Ureter (tissue), 1 donor: ENCODE measurements around the gene RASL10A. TPM values are rescaled to one million over a fixed set of nuclear protein-coding genes. Genes with fewer than 3 reads are reported as not detected.

Experiments used
- DNase-seq: peaks from one replicate; pipeline ENCODE4 v3.0.0-alpha.2; 2020; ENCODE audit warnings: low spot score
- total RNA-seq: library from RNA; stranded (reverse); gene quantifications from one replicate; pipeline ENCODE4 v1.2.4, GENCODE V29; 2023
- donor health status: DM: yes; HTN: yes; CAD: no.

Gene RASL10A
- total RNA-seq, 1 donor from 2014 or later = 5.3 TPM

DNA sequence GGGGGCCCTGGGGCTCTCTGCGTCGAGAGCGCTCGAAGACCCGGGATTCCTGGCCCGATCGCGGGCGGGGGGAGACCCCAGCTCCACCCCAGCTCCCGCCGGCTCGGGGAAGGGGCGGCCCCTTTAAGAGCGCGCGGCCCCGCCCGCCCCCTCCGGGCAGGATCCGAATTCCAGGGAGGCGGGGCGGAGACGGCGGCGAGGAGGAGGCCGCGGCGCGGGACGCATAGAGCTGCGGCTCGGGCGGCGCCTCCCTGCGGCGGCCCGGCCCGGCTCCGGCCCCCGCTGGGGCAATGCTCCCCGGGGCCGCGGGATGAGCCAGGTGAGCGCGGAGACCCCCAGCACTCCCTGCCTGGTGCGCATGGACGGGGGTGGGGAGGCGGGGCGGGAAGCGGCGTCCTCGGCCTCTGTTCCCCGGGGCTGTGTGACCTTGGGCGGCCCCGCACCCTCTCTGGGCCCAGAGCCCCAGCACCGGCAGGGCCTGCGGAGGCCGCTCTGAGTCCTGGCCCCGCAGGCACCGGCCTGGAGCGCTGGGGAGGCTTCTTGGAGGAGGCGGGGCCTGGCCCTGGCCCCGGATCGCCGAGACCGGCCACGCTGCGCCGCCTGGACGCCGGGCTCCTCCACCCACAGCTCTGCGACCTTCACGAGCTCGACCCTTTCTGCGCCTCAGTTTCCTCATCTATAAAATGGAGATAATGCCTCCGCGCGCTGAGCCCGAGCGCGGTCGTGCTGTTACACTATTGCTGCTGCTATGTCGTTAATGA lies 8.5 kb downstream of the RASL10A start:
- peak; percentile 74 for DNase-seq

DNA sequence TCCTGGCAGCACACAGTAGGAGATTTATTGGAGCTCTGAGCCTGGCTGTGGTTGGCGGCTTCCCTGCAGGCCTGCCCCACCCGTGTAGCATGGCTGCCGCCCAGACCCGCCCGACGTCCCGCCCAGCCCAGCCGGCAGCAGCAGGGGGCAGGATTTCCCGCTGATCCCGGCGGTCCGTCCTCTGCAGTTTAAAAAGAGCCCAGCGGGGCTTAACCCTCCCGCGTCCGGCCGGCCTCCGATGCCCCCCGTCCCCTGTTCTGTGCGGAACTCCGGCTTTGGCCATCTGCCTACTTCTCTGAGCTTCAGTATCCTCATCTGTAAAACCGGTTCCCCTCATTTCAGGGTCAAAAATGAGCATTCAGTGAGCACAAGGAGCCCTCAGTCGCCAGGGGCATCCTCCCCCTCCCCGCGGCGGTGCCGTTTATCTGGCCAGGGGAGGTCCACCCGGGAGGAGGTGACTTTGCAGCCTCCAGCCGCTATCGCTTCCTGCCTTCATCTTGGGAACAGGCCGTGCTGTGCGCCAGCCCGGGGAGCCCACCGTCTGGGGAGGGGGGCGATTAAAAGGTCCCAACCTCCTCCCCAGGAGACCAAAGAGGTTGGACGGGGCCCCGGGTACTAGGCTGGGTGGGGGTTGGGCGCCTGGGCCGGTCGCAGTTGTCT lies 9.2 kb downstream of the RASL10A start, which contains the start of gene GAS2L1:
Gene GAS2L1, plus strand, starts transcription at position 476 of the 660 bp plus-strand sequence. CDS start 1,456 bp downstream, outside the sequence.
- peak; percentile 88 for DNase-seq

DNA sequence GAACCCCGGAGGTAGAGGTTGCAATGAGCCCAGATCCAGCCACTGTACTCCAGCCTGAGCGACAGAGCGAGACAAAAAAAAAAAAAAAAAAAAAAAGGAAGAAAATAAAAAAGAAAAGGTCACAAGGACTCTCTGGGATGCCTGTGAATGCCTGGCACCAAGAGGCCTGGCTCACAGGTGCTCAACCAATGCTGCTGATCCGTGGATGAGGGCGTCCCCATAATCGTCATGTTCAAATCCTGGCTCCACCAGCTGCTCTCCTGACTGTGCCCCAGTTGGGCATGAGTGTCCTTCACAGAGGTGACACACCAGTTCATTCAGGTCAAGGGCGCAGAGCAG lies 9.7 kb downstream of the RASL10A start:
- DNase-seq = no peak

DNA sequence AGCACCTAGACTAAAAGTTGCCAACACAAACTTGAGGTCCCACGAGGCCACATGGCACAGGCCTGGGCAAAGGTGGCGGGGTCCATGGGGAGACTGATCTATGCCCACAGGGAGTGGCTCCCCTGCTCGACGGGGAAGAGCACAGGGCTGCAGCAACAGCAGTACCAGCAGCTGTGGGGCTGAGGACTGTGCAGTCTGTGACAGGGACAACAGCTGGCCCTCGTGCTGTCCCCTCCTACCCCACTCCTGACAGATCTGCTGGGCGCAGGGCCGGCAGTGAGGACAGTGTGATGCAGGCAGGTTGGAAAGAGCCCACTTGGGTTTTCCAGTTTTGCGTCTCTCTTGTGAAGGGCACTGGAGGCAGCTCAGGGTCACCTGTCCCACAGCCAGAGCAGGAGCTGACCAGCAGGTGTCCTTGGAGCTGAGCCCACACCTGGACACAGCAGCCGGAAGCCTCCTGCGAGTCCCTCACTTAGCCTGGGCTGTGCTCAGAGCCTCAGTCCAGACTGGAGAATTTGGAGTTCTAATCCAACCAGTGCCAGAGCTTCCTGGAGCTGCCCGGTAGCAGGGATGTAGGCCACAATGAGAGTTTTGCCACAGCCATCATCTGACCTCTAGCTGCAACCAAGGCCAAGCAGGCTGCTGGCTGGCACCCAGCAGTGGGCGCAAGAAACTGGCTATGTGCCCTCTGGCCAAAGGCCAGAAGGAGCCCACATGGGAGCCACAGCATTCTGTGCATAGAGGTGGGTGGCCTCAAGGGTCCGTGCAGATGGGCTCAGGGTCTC lies 12.6 kb downstream of the RASL10A start:
- no peak for DNase-seq

DNA sequence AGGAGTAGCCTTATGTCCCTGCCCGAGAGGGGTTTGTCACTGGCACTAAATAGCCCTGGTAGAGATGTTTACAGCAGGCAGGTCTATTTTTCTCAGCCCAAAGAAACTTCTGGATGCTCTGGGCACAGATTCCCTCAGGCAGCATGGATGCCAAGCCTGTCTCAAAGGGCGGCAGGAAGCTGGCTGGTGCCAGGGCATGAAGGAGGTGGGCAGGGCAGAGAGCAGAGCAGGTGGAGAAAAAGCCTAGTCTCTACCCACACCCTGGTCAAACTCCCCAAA lies 13.2 kb downstream of the RASL10A start:
- no peak for DNase-seq

DNA sequence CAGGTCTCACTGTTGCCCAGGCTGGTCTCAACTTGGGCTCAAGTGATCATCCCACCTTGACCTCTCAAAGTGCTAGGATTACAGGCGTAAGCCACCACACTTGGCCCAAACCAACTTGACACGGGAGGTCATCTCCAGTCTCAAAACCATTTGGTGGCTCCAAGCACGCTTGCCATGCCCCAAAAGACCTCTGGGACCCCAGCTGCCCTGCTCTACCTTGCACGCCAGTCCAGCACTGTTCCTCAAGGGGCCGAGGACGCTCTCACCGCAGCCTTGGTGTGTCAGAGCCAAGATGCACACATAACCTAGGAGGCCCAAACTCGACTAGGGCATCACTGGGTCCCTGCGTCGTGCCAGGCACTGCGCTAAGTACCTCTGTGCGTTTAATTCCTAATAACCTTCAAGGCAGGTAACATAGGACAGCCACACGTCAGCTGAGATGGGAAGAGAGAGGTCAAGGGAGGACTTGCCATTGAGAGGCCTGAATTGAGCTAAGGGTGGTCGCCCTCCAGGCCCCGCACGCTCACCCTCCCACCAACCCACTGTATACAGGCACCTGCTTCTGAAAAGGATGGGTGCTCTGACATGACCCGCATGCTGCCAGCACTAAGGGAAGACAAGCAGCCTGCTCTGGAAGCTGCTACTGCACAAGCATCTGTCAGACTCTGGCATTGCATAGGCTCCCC lies 13.6 kb downstream of the RASL10A start:
- no peak for DNase-seq

DNA sequence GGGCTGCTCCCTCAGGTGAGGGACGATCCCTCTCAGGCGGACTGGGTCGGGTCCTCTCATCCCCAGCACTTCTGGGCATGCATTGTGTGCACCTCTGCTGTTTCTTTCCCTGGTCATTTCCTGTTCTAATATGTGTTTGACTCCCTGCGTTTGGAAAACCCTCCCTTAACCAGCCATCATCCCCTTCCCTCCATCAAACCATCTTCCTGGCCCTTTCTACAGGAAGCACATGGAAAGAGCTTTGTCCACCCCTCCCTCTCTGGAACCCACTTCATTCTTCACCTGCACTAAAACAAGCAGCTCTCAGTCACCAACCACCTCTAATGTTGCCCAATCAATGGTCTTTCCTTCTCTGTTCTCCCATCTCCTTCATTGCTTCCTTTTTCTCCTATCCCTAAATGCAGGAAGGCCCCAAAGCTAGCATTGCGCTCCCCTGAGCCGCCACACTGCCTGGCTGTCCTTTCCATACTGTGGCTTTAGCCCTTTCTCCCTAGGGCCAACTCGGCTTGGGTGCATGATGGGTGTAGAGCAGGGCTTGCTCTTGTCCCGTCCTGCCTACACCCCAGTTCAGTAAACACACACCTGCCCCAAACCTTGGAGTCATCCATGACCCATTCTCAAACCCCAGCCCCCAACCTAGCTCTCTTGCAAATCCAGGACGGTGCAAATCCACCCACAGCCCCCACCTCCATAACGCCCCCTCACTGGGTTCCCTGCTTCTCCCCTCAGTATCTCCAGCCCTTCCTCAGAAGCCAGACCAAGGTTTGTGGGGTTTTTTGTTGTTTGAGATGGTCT lies 14.5 kb downstream of the RASL10A start:
- no peak for DNase-seq

DNA sequence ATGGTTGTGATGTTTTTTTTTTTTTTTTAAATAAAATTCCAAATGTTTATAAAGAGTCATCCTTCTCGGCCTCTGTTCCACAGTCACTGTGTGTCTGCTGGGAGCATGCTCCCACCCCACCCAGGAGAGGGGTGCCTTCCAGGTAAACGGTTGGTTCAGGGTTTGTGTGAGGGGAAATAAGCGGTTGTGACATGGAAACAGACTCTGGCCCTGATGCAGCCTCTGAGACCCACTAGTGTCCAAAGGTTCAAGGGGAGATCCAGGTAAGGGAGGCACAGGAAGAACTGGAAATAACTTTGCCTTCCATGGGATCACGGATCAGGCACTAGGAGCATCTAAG lies 15.1 kb downstream of the RASL10A start:
- DNase-seq = no peak

DNA sequence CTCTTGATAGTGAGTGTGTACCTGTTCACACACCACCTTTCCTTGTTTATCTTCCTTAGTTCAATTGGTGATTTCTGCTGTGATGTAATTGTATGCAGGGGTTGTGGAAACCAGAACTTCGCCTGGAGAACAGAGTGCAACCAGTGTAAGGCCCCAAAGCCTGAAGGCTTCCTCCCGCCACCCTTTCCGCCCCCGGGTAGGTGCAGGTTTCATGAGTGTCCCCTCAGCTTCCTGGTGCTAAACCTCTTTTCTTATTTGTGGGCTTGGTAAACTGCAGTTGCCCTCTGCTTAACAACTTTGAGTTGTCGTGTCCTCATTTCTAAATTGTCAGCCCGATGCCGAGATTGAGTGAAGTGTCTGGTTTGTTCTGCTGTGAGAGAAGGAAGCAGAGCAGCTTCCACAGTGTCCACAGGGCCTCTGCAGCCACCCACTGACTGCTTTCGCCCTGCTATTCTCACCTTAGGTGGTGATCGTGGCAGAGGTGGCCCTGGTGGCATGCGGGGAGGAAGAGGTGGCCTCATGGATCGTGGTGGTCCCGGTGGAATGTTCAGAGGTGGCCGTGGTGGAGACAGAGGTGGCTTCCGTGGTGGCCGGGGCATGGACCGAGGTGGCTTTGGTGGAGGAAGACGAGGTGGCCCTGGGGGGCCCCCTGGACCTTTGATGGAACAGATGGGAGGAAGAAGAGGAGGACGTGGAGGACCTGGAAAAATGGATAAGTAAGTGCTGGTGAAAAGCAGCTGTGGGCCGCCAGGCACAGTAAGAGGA lies 16.2 kb downstream of the RASL10A start:
- no peak for DNase-seq

DNA sequence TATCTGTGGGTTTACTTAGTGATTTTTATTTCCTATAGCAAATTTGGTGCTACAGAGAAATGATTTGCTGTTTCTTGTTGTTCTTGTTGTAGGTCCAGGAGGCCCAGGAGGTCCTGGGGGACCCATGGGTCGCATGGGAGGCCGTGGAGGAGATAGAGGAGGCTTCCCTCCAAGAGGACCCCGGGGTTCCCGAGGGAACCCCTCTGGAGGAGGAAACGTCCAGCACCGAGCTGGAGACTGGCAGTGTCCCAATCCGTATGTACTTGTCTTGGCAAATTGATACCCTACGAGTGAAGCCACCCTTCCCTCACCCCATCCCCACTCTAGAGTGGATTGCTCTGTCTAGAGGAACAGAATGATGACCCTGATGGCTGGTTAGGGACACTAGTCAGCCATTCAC lies 16.9 kb downstream of the RASL10A start:
- no peak for DNase-seq

DNA sequence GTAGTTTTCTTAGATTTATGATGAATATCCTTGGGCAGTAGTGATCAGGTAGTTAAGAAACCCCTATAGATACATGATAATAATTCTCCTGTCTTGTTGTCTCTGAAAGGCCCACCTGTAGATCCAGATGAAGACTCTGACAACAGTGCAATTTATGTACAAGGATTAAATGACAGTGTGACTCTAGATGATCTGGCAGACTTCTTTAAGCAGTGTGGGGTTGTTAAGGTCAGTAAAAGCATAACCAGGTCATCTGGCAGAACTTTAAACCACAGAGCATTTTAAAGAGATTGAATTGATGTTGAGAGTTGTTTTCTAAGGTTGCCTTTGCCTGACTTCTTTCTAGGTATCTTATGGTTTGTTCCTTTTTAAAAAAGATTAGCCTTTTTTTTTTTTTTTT lies 23.1 kb downstream of the RASL10A start:
- no peak for DNase-seq

DNA sequence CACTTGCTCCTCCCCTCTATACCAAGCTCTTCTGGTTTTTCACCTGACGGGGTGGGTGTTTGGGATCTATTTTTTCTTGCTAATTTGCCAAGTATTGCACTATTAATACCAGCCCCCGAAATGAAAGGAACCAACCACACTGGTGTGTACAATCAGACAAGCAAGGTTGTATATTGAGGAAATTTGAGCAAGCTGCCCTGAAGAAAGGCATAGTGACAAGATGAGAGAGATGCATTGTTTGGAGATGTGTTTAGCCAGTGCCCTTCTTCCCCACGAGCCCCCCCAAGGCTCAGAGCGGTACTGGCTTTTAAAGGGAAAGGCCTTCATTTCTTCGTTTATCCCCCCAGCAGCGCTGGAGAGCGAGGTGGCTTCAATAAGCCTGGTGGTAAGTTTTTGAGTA lies 24.3 kb downstream of the RASL10A start:
- no peak for DNase-seq

DNA sequence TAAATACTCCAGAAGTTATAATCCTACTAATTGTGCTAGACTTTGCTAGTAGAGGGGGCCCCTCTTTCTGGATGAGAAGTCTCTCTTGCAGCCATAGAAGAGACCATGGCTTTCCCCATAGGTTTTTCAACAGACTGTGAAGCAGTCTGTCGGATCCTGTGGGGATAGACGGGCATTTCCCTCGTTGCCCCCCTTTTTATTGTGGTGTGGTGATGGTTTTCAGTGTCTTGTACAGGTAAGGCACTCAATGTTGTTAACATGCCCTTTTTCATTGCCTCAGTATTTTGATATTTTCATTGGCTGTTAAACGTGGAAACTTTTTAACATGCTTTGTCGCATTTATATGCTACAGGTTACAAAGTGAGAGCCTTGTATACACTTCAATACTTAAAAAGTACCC lies 25.4 kb downstream of the RASL10A start:
- DNase-seq = no peak

DNA sequence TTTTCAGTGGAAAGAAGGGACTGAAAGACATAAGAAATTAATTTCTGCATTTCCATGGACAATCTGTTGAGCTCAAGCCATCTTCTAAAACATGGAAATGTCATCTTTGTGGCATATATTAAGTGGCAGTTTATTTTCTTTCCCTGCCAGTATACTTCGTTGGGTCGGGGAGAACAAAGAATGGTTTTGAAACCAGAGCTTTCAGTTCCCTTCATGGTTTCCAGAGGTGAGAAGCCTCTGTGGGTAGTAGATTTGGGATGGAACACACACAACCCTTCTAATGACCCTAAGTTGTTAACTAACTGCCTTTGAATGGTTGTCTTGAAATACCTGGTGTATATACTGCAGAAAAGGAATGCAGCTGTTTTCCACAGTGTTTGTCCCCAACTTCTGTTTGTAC lies 26.7 kb downstream of the RASL10A start:
- DNase-seq = no peak

DNA sequence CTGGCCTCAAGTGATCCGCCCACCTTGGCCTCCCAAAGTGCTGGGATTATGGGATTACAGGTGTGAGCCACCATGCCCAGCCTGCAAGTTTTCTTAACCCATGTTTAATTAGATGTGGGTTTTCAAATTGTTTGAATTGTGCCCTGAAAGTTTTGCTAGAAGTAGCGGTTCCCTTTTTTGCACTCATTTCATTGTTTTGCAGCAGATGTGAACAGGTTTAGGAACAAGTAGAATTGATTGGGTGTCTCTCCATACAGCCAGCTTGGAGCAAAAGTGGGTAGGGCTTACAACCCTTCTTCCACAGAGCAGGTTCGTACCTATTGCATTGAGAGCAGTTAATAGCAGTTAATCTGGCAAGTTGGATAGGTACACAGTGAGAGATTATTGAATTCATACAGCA lies 31.3 kb downstream of the RASL10A start:
- DNase-seq = no peak

DNA sequence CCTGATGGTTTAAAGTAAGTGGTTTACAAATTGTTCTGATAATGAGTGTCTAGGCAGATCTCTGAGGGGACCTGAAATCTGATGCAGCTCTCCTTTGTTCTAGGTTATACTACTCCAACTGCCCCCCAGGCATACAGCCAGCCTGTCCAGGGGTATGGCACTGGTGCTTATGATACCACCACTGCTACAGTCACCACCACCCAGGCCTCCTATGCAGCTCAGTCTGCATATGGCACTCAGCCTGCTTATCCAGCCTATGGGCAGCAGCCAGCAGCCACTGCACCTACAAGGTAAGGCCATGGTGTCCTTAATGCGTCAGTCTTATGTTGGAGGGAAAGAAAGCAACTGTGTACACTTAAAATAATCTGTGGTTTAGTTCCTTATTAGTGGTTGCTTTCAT lies 37.6 kb downstream of the RASL10A start:
- no peak for DNase-seq

DNA sequence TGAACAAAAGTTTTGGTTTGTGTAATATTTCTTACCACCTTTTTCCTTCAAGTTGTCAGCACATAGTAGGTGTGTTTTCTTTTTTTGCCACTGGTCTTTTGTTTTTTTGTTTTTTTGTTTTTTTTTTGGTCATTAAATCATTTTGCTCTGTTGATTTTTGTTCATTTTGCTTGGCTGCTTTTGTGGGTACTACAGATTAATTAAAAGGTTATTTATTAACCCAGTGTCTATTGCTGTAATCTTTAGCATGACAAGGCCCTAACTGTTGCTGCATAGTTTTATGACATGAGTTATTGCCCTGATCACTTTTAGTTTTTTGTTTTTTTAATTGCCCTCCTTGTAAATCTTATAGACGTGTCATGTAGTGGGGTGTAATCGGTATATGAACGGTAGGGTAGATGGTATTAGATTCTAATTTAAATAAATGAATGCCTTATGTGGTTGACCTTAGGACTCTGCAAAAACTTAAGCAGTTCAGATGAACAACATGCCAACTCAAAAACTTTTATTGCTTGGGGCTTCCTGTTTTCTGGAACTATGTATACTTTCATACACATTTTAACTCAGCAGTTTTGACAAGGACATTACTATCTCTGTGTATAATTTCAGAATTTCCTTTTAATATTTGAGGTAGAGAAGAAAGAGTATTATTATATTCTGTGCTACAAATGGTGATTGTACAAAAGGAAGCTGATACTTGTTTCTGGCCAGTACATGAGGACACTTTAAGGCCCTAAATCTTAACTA lies 39.5 kb downstream of the RASL10A start:
- no peak for DNase-seq

DNA sequence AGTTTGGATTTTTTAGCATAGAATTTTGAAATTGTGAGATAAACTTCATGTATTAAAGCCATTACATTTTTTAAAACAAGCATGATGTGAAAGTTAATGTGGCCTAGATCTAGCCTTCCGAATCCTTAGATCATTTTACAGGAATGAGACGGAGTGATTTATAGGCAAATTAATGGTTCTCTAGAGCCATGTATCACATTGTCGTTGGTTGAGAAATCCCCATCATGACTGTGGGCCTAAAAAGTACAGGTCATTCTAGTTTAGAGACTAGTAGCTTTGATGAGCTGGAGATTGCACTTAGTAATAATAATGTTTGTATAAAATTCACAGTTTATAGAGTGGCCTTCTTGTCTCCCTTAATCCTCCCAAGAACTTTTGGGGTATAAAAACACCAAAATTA lies 40.3 kb downstream of the RASL10A start:
- DNase-seq = no peak

DNA sequence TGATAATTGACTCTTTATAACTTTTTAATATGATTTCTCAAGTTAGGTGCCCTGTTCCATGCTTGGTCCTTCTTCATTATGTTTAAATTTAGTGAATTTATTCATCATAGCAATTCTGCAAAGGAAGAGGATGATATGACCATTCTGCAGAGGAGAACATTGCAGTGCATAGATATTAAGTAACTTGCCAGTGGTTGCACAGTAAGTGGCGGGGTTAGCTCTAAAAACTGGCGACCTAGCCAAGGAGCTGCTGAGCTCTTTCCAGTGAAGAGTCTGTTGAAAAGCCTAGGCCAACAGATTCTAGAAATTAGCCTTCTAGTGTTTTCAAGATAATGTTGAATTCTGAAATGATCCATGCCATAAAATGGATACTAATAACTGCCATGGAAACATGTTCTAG lies 42.9 kb downstream of the RASL10A start:
- no peak for DNase-seq
